ENCODE data around the gene SBNO2.

Gene SBNO2

GRCh38 chr19:1076046-1076386 lies 98.1 kb downstream of the SBNO2 start:
- H3K9me3 ChIP-seq (ENCODE audit: insufficient read depth, low read depth, low read length), result no peaks in the 10 kb centered on the region
- peaks cover 5% of the 10 kb centered on the region for H4K20me1 ChIP-seq (ENCODE audit: insufficient read depth, low read length, poor library complexity, severe bottlenecking)
- no peaks in the 10 kb centered on the region for H3K9me2 ChIP-seq (replicated peaks; ENCODE audit: low read depth, low read length)
- peak overlapping the region; percentile 61 for H3K9ac ChIP-seq (ENCODE audit: low read depth, low read length, poor library complexity, severe bottlenecking)
- H3K4me2 ChIP-seq (ENCODE audit: low read depth, low read length, poor library complexity, severe bottlenecking), result peak overlapping the region; percentile 79
- H2AFZ ChIP-seq (ENCODE audit: low read length), result no peak overlapping the region
- peaks cover 4% of the 10 kb centered on the region; the same call in 1 of the 2 replicates for H3F3A ChIP-seq (ENCODE audit: low read depth)
- peaks cover 37% of the 10 kb centered on the region for H3K4me1 ChIP-seq (ENCODE audit: insufficient read depth, low read length, poor library complexity, severe bottlenecking)
- TF ChIP-seq CTCF (conservative IDR thresholded peaks at IDR 0.05; ENCODE audit: low read length) (no peak), EZH2phosphoT487 (IDR thresholded peaks at IDR 0.05; ENCODE audit: borderline replicate concordance) (no peak)
- no peak overlapping the region for H3K4me3 ChIP-seq (ENCODE audit: low read length, poor library complexity, severe bottlenecking)
- no peaks in the 10 kb centered on the region for H3K27me3 ChIP-seq (ENCODE audit: insufficient read depth, low read length, poor library complexity, severe bottlenecking)
- peaks cover 17% of the 10 kb centered on the region for H3K79me2 ChIP-seq (ENCODE audit: insufficient read depth, low read length)
- H3K36me3 ChIP-seq (ENCODE audit: insufficient read depth, low read length), result peaks cover 15% of the 10 kb centered on the region; the same call in 1 of the 2 replicates

- Histone ChIP-seq H3K27me3 (ENCODE audit: insufficient read depth, low read length, poor library complexity, severe bottlenecking) (no peaks in the 10 kb centered on the region), H3K9me2 (replicated peaks; ENCODE audit: low read depth, low read length) (no peaks in the 10 kb centered on the region), H3K4me2 (ENCODE audit: low read depth, low read length, poor library complexity, severe bottlenecking) (peak overlapping the region; percentile 84), H3K9ac (ENCODE audit: low read depth, low read length, poor library complexity, severe bottlenecking) (peak overlapping the region; percentile 73), H3K9me3 (ENCODE audit: insufficient read depth, low read depth, low read length) (no peaks in the 10 kb centered on the region), H2AFZ (ENCODE audit: low read length) (no peak overlapping the region), H3K36me3 (ENCODE audit: insufficient read depth, low read length) (peaks cover 2% of the 10 kb centered on the region; the same call in 1 of the 2 replicates), H3K4me1 (ENCODE audit: insufficient read depth, low read length, poor library complexity, severe bottlenecking) (peaks cover 37% of the 10 kb centered on the region), H3K79me2 (ENCODE audit: insufficient read depth, low read length) (peaks cover 27% of the 10 kb centered on the region), H3F3A (ENCODE audit: low read depth) (peaks cover 4% of the 10 kb centered on the region; the same call in 1 of the 2 replicates), H3K4me3 (ENCODE audit: low read length, poor library complexity, severe bottlenecking) (peak overlapping the region; percentile 68), H4K20me1 (ENCODE audit: insufficient read depth, low read length, poor library complexity, severe bottlenecking) (peaks cover 5% of the 10 kb centered on the region)
- TF ChIP-seq CTCF (conservative IDR thresholded peaks at IDR 0.05; ENCODE audit: low read length), result no peak
- TF ChIP-seq EZH2phosphoT487 (IDR thresholded peaks at IDR 0.05; ENCODE audit: borderline replicate concordance), result no peak
Measured at GRCh38 chr19:1074544-1075283, 99.4 kb downstream of the SBNO2 start.

- H3K4me2 ChIP-seq (ENCODE audit: low read depth, low read length, poor library complexity, severe bottlenecking), result peak overlapping the region; percentile 76
- no peaks in the 10 kb centered on the region for H3K27me3 ChIP-seq (ENCODE audit: insufficient read depth, low read length, poor library complexity, severe bottlenecking)
- H3F3A ChIP-seq (ENCODE audit: low read depth), result peaks cover 4% of the 10 kb centered on the region; the same call in 1 of the 2 replicates
- peaks cover 41% of the 10 kb centered on the region for H3K4me1 ChIP-seq (ENCODE audit: insufficient read depth, low read length, poor library complexity, severe bottlenecking)
- no peaks in the 10 kb centered on the region for H3K9me2 ChIP-seq (replicated peaks; ENCODE audit: low read depth, low read length)
- H3K4me3 ChIP-seq (ENCODE audit: low read length, poor library complexity, severe bottlenecking), result peak overlapping the region; percentile 68
- no peaks in the 10 kb centered on the region for H3K9me3 ChIP-seq (ENCODE audit: insufficient read depth, low read depth, low read length)
- peak overlapping the region; percentile 73 for H3K9ac ChIP-seq (ENCODE audit: low read depth, low read length, poor library complexity, severe bottlenecking)
- no peaks in the 10 kb centered on the region; the same call in 1 of the 2 replicates for H3K36me3 ChIP-seq (ENCODE audit: insufficient read depth, low read length)
- TF ChIP-seq EZH2phosphoT487 (IDR thresholded peaks at IDR 0.05; ENCODE audit: borderline replicate concordance), result no peak
- TF ChIP-seq CTCF (conservative IDR thresholded peaks at IDR 0.05; ENCODE audit: low read length), result no peak
- H3K79me2 ChIP-seq (ENCODE audit: insufficient read depth, low read length), result peaks cover 34% of the 10 kb centered on the region
- peaks cover 5% of the 10 kb centered on the region for H4K20me1 ChIP-seq (ENCODE audit: insufficient read depth, low read length, poor library complexity, severe bottlenecking)
- H2AFZ ChIP-seq (ENCODE audit: low read length), result no peak overlapping the region
Measured at GRCh38 chr19:1073956-1074517, 100.0 kb downstream of the SBNO2 start.

Data from Loucy (cell line).